Heart right ventricle (tissue), 16 donors: ENCODE data around the gene HLF. TPM values are rescaled to one million over a fixed set of nuclear protein-coding genes. Genes with fewer than 3 reads are reported as not detected.
A peak's percentile ranks its signal among the peaks of the same experiment; 100 is the strongest.

ENCODE experiments used
- ATAC-seq, 8 donors: fragments of 200-7000 bp; cut with Tn5 transposase; one replicate each; pipeline ENCODE4 v1.9.1; 2020; ENCODE audit warnings: mild to moderate bottlenecking in 8 of 8, moderate library complexity in 8 of 8, moderate number of reproducible peaks in 1 of 8
- DNase-seq, 2 donors: peaks; one replicate each; pipeline ENCODE4 v3.0.0-alpha.2; 2020
- H3K27ac ChIP-seq, 10 donors: fragments of 200-600 bp; sonication (generic) in 2 of 10; one replicate each; pipeline versions ENCODE4 v1.5.0 to v1.8.0; 2020 to 2022; ENCODE audit warnings: mild to moderate bottlenecking in 3 of 10
- H3K27me3 ChIP-seq, 7 donors: fragments of 200-600 bp; one replicate each; pipeline ENCODE4 v1.8.0; 2021 to 2022; ENCODE audit warnings: mild to moderate bottlenecking in 2 of 7
- H3K36me3 ChIP-seq, 9 donors: fragments of 200-600 bp; sonication (generic) in 1 of 9; one replicate each; pipeline versions ENCODE4 v1.5.0 to v1.8.0; 2020 to 2022; ENCODE audit warnings: mild to moderate bottlenecking in 2 of 9
- H3K4me1 ChIP-seq, 9 donors: fragments of 200-600 bp; sonication (generic) in 1 of 9; one replicate each; pipeline versions ENCODE4 v1.5.0 to v1.8.0; 2020 to 2022; ENCODE audit warnings: mild to moderate bottlenecking in 4 of 9
- H3K4me3 ChIP-seq, 10 donors: fragments of 200-600 bp; sonication (generic) in 2 of 10; one replicate each; pipeline versions ENCODE4 v1.5.0 to v1.8.0; 2020 to 2022; ENCODE audit warnings: mild to moderate bottlenecking in 7 of 10, moderate library complexity in 2 of 10
- H3K9me3 ChIP-seq, 11 donors: fragments of 200-600 bp in 10 of 11; sonication (generic) in 2 of 11; one replicate each; pipeline versions ENCODE4 v1.5.0 to v1.8.0; 2013 to 2022; ENCODE audit warnings: mild to moderate bottlenecking in 2 of 11, control low read depth in 1 of 11, moderate library complexity in 1 of 11
- whole genome bisulfite sequencing, 2 donors: extraction: QIAGEN DNeasy Blood & Tissue Kit; methylation state at CpG; one replicate each; pipeline ENCODE4 v1.1.7; 2013; ENCODE audit warnings: inconsistent platforms in 1 of 2; 5-methylcytosine and 5-hydroxymethylcytosine counted together
- intact Hi-C, 10 donors: fragments of 100-400 bp; cut with DNase I; formaldehyde crosslinking; loops; one replicate each; pipeline versions ENCODE4 v1.11.1 to v1.14.2; 2022
- polyA plus RNA-seq, 2 donors: library from polyadenylated mRNA; stranded (reverse); fragments of 200-250 nt; gene quantifications; one replicate each; pipeline ENCODE4 v1.2.3, GENCODE V29; 2013
- total RNA-seq, 10 donors: library from RNA; stranded (reverse); fragmentation: NEBNext Ultra II Directional in 3 of 10; extraction: Animal tissue kit (Norgen Biotek cat#: 25700) in 3 of 10; gene quantifications; one replicate each; pipeline versions ENCODE4 v1.2.1 to v1.2.4, GENCODE V29; 2021 to 2023
- TF ChIP-seq, protein P1 (sequence below), 9 donors: fragments of 200-600 bp; sonication (generic) in 2 of 9; IDR thresholded peaks; one replicate each; pipeline versions ENCODE4 v1.5.0 to v1.8.0; 2021 to 2022; ENCODE audit warnings: antibody characterized with exemption in 9 of 9, mild to moderate bottlenecking in 5 of 9, moderate library complexity in 1 of 9
- donor health status: Arrhythmogenic right ventricular cardiomyopathy.
- donor health status: ischemic (EF 13 %, LVEDD 7.1; RV severe dilation, severe dysfunction).
- donor health status: healthy with polysubstance abuse.
- donor health status: DM: no; HTN: yes; CAD: no.
- donor health status: DM: no; HTN: no; CAD: no.
- donor health status: ischemic (EF 25% LVEDD 6.9; RV normal size, moderate dysfunction).
- donor health status: ischemic (EF 25% LVEDD 5.7; RV mildly dilated, moderate dysfunction).
- donor health status: healthy.
- donor health status: DM: yes; HTN: yes; CAD: no.
- donor health status: Ischemic cardiomyopathy.
- donor health status: ischemic (EF 35%, LVEDD 5.7; RV mildly dilated, moderate dysfunction).
- donor health status: nonischemic (EF 11% LVEDD 7.7; RV severe dilation, severe dysfunction).
- donor health status: DM: yes; HTN: yes; CAD: no.
- donor health status: PGD.
- donor health status: ischemic (EF 29% LVEDD 5.4; RV normal size, mild dysfunction).
- donor health status: nonischemic (EF 23%, LVEDD 6.1; RV moderate dilation, normal function).

Gene HLF
- total and polyA plus RNA-seq, 12 donors = 4.1 to 42.5 (median 30.1) TPM

DNA sequence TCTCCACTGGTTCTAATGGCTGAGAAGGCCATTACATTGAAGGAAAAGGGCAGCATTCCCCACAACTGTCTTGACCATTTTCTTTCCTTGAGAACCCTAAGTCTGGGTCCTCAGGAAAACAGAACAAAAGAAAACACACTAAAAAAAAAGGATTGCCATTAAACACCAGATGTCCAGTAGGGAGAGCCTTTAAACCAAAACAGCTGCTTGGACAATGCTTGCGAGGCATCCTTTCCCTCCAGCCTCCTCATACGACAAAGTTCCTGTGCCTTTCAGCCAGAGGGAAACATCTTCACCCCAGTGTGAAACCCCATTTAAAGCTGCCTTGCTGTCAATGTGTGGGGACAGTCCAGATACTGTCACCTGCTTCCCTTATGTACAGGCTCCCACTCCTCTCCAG lies 82.6 kb downstream of the HLF start:
- ATAC-seq = no peak
- DNase-seq = no peak
- H3K9me3 ChIP-seq = peaks cover 0 to 6% (median 0%) of the 10 kb centered on the region in 11 donors
- peaks cover 0 to 7% (median 0%) of the 10 kb centered on the region in 9 donors for H3K4me1 ChIP-seq
- WGBS, 2 donors = 76 to 87% methylated on average over 2 of the region's 2 CpGs
- H3K4me3 ChIP-seq = no peak overlapping the region
- no peak overlapping the region for H3K27ac ChIP-seq
- intact Hi-C loops = loop anchor here in 8 of 10 donors (5.0 to 10.0 kb wide), 6 partner anchors 93 to 355 kb away; no protein-coding TSS in a partner anchor
- TF ChIP-seq, protein P1, sequence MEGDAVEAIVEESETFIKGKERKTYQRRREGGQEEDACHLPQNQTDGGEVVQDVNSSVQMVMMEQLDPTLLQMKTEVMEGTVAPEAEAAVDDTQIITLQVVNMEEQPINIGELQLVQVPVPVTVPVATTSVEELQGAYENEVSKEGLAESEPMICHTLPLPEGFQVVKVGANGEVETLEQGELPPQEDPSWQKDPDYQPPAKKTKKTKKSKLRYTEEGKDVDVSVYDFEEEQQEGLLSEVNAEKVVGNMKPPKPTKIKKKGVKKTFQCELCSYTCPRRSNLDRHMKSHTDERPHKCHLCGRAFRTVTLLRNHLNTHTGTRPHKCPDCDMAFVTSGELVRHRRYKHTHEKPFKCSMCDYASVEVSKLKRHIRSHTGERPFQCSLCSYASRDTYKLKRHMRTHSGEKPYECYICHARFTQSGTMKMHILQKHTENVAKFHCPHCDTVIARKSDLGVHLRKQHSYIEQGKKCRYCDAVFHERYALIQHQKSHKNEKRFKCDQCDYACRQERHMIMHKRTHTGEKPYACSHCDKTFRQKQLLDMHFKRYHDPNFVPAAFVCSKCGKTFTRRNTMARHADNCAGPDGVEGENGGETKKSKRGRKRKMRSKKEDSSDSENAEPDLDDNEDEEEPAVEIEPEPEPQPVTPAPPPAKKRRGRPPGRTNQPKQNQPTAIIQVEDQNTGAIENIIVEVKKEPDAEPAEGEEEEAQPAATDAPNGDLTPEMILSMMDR (IDR thresholded peaks at IDR 0.05) = no peak
- no peaks in the 10 kb centered on the region for H3K36me3 ChIP-seq
- no peaks in the 10 kb centered on the region for H3K27me3 ChIP-seq

DNA sequence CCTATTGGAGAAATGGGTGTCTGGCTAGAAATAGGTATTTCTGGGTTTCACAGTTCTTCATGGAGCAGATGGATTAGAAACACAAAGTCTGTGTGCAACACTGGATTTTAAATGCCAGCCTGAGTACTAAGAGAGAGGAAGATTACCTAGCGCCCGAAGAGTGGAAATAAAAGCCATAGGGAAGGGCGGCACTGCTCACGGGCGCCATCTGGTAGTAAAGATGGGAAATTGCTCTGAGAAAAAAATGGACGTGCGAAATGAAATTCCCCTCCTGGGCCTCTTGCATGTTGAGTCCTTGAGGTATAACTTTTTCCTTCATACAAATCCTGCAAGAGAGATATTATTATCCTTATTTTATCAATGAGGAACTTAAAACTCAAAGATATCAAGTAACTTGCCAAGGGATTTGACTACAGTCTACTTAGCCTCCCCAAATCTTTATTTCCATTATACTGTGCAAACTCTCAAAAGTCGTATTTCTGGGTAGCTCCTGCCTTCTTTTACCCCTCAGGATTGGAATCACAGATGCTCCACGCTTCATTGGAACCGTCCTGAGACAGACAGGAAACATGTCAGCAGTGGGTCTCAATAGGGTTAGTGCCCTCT lies 84.1 kb downstream of the HLF start:
- TF ChIP-seq, protein P1 (IDR thresholded peaks at IDR 0.05) = peak; percentile 61 to 93 (median 88)
- Histone ChIP-seq H3K9me3 (peaks cover 0 to 10% (median 0%) of the 10 kb centered on the region in 11 donors), H3K4me1 (peaks cover 0 to 7% (median 0%) of the 10 kb centered on the region in 9 donors), H3K4me3 (no peak overlapping the region), H3K36me3 (no peaks in the 10 kb centered on the region), H3K27me3 (no peaks in the 10 kb centered on the region), H3K27ac (no peak overlapping the region)
- ATAC-seq (peak in 7 of 8 donors; percentile 57 to 76 (median 67)), DNase-seq (peak; percentile 17 to 33)
- intact Hi-C loops = loop anchor here (2.0 to 10.0 kb wide), 8 partner anchors 94 to 357 kb away; no protein-coding TSS in a partner anchor
- WGBS, 2 donors = 16 to 17% methylated on average over 10 of the region's 10 CpGs

GRCh38 chr17:55350825-55351205 lies 86.1 kb downstream of the HLF start:
- TF ChIP-seq, protein P1 (IDR thresholded peaks at IDR 0.05) = no peak
- intact Hi-C loops = loop anchor here in 4 of 10 donors (10.0 kb wide), 2 partner anchors 116 to 164 kb away; partner anchors contain the start of gene SMIM36 (in 3 of the 4)
- Histone ChIP-seq H3K4me3 (no peak overlapping the region), H3K36me3 (no peaks in the 10 kb centered on the region), H3K4me1 (peaks cover 0 to 7% (median 0%) of the 10 kb centered on the region in 9 donors), H3K27me3 (no peaks in the 10 kb centered on the region), H3K9me3 (peaks cover 0 to 10% (median 0%) of the 10 kb centered on the region in 11 donors), H3K27ac (no peak overlapping the region)
- no peak for DNase-seq
- WGBS, 2 donors = 54 to 64% methylated on average over 2 of the region's 2 CpGs
- no peak for ATAC-seq

- H3K27me3 ChIP-seq = no peaks in the 10 kb centered on the region
- peaks cover 0 to 7% (median 0%) of the 10 kb centered on the region in 9 donors for H3K4me1 ChIP-seq
- WGBS, 2 donors = 93 to 95% methylated on average over 1 of the region's 1 CpG
- H3K36me3 ChIP-seq = no peaks in the 10 kb centered on the region
- DNase-seq (no peak), ATAC-seq (no peak)
- TF ChIP-seq, protein P1 (IDR thresholded peaks at IDR 0.05) = no peak
- H3K27ac ChIP-seq = no peak overlapping the region
- intact Hi-C loops = loop anchor here in 4 of 10 donors (10.0 kb wide), 2 partner anchors 116 to 164 kb away; partner anchors contain the start of gene SMIM36 (in 3 of the 4)
- H3K9me3 ChIP-seq = peaks cover 0 to 10% (median 0%) of the 10 kb centered on the region in 11 donors
- H3K4me3 ChIP-seq = no peak overlapping the region
These were observed 86.5 kb downstream of the HLF start for GRCh38 chr17:55351226-55351625.
